GM21717 (cell line): Measurements from ENCODE around the gene COBL.

ENCODE experiments used
- ATAC-seq: cut with Tn5 transposase; IDR thresholded peaks from one replicate; pipeline ENCODE4 v1.9.1; 2021; ENCODE audit warnings: mild to moderate bottlenecking, moderate library complexity; ENCODE audit not compliant: unreplicated experiment

The COBL gene

GRCh38 chr7:51152706-51153200 is 163.9 kb downstream of the COBL start:
- no peak for ATAC-seq

DNA sequence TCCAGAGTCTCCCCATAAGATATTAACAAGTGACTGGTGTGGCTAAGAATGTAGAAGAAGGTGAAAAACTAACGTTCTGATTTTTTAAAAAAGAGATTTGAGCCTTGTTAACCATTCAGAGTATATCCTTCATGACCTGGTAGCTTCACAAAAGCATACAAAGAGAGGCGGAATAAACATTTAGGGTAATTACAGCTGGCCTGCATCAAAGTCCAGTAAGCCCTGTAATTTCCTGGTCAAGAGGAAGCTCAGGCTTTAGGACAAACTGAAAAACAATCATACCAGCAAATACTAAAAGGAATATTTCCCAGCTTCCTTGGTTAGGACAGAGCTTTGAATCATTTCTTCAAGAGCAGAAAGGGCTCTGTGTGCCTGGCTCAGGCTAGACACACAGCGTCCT is 165.2 kb downstream of the COBL start:
- ATAC-seq: no peak

DNA sequence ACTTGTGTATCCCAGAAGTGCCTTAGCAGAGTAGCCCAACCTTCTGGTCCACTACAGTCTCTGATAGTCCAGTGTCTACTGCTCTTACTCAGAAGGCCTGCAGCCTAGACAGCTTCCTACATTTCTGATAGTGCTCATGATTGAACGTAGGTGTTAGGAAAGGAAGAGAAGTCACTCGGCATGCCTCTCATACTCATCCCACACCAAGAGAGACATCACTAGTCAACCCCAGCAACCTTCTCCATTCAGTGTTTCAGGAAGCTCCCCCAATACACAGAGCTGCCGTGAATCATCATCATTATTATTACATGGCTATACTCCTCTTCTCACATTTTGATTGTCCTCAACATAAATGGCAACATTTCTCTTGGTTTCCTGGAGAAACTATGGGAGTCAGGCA is 166.4 kb downstream of the COBL start:
- no peak for ATAC-seq

DNA sequence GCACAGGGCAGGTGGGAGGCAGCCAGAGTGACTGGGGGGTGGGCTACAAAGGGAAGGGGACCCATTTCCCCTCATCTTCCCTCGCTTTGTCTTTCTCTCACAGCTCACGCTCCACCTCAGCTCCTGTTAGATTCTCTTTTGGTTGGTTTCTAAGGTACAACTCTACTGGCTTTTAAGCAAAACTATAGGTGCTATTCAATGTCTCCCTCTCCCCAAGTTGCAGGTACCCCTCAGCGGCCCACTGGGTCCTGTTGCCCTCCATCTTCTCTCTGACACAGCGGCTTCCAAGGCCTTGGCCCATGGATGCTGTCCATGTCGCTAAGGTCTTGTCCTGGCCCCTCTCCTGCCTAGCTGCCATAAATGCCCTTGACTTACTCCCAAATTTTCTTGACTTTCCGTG is 168.4 kb downstream of the COBL start:
- no peak for ATAC-seq

DNA sequence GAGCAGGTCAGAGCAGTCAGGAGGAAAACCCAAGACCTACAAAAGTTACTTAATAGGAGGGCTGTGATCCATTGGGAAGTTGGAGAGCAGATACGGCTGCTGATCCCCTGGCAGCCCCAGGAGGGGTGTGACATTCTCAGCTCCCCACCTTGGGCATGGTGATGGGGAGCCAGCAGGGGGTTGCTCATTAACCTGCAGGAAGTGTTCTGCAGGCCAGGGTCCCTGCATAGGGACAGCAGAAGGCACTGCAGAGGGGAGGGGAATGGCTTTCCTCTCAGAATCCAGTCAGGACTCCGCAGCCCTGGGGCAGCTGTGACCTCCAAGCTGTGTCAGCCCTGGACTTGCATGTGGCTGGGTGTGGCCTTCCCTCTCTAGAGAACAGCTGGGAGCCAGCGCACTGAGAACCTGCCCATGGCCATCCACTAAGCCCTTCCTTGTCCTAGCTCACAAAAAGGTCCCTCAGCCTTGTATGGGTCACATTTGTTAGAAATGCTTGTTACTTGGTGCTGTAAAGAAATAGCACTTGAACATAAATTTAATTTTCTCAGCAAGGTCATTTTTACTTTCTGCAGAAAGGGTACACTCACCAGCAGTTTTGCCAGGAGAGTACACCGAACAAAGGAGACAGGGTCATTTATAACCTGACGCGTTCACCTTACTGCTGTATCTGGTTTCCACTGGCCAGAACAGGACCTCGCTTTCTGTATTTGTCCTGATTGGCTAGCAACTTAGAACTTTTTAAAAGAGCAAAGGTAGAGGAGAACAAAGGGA is 169.6 kb downstream of the COBL start:
- ATAC-seq: no peak

DNA sequence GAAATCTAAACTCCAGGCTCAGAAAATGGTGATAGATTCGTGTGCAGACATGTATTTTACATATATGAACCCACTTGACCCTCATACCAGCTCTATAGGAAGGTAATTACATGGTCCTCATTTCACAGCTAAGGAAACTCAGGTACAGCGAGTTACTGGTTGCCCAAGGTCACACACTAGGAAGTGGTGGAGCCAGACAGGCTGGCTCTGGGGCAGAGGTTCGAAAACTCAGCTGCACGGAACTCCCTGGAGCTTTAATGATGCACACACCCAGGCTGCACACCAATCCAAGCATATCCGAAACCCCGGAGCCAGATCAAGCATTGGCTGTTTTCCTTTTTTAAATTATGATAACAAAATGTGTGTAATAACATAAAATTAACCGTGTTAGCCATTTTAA is 172.4 kb downstream of the COBL start:
- no peak for ATAC-seq

DNA sequence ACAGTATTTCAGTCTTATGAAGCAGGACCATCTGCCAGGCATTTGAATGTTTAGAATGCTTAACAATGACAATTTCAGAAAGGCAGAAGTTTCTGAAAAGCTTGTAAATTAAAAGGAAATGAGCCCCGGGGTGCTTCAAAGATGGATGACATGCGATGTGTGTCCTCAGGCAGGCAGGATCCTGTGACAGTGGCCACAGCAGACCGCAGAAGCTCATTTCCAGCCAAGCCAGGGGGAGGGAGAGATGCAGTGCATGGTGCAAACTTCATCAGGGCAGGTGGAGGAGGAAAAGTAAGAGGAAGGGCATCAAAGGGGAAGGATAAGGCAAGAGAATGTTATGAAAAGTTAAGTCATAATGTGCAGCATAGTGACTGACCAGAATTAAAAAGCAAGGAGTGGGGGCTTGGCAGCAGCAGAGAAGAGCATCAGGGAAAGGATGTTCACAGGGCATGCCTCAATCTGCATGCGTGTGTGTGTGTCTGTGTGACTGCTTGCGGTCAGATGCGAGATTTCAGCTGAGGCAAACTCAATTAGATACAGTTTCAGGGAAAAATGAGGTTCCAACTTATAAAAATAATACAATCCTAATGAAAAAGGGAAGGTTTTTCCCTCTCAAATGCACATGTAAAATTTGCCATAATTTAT is 173.7 kb downstream of the COBL start:
- ATAC-seq: no peak

- no peak for ATAC-seq
These were observed 175.1 kb downstream of the COBL start for GRCh38 chr7:51141451-51142003.

DNA sequence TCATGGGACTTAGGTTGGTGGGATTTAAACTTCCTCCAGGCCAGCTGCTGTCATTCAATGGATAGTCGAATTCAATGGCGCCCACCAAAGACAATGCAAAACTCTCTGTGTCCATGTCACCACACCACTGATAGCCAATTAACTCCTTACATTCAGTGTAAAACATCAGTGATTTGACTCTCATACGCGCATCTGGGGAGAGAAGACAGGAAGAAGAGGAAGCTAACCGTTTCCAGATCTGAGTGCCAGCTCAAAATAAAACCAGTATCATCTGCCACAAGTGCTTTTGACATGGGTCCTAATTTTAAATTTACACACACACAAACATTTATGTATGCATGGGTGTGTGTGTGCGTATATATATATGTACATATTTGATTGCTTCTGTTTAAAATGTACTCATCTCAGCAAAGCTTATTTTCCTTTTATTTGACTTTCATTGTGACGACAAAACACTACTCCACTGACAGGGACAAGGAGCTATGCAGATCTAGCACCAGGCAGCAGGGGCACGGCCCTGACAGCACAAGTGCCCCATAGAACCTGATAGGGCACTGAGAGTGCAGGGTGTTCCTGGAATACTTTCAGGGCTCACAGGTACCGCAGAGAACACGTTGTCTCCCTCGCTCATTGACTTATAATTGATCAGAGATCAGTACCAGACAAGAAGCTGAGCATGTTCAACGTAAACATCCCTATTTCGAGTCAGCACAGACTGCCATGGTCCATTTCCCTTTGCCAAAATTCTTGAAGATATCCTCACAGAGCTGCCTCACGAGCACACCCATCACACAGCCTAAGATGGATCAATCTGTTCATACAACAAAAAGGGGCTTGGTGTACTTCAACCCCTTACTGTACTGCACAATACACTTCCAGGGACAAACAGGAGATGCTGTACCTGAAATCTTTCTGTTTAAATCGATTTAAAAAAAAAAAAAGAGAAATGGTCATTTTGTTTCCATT is 176.1 kb downstream of the COBL start:
- no peak for ATAC-seq

DNA sequence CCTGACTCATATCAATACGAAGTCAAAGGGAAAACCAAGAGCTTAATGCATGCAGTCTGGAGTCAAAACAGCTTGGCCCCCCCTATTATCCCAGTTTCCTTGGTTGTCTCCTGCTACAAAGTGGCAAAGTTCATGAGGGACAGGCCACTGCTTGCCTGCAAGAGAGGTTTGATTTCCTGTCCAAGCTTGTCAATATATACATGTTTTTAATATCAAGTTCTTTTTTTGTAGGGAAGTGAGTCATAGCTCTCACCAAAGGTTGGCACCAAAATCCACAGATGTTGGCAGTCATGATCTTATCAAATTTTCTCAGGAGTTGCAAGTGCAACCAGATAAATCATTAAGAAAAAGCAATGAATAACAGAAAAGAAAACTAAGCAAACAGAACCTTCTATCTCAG is 176.8 kb downstream of the COBL start:
- no peak for ATAC-seq

- ATAC-seq: no peak
These were observed 178.2 kb downstream of the COBL start for GRCh38 chr7:51138123-51139085.

GRCh38 chr7:51135576-51135975 is 181.0 kb downstream of the COBL start:
- no peak for ATAC-seq

DNA sequence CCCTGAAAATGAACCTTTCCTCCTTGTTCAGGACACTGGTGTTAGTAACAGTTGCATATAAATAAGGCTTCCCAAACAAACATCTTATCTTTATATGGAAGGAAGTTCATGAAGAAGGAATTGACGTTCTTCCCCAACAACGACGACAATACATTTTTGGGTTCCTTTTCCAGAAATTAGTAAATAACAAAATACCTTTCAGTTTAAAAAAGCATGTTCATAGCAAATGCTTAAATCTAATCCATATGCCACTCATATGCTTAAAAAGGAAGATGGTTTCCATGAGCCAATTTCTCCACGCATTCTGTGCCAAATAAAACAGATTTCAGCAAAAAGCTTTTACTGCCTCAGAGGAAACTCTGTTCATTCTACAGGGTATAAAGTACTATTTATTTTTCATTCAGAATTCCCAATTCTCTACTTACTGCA is 182.6 kb downstream of the COBL start:
- ATAC-seq: no peak

DNA sequence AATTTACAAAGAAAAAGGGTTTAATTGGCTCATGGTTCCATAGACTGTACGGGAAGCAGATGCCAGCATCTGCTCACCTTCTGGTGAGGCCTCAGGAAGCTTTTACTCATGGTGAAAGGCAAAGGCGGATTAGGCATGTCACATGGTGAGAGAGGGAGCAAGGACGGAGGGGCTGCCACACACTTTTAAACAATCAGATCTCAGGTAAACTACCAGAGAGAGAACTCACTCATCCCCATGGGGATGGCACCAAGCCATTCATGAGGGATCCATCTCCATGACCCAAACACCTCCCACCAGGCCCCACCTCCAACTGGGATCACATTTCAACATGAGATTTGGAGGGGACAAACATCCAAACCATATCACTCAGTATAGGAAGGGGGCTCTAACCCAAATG is 183.9 kb downstream of the COBL start:
- ATAC-seq: no peak

DNA sequence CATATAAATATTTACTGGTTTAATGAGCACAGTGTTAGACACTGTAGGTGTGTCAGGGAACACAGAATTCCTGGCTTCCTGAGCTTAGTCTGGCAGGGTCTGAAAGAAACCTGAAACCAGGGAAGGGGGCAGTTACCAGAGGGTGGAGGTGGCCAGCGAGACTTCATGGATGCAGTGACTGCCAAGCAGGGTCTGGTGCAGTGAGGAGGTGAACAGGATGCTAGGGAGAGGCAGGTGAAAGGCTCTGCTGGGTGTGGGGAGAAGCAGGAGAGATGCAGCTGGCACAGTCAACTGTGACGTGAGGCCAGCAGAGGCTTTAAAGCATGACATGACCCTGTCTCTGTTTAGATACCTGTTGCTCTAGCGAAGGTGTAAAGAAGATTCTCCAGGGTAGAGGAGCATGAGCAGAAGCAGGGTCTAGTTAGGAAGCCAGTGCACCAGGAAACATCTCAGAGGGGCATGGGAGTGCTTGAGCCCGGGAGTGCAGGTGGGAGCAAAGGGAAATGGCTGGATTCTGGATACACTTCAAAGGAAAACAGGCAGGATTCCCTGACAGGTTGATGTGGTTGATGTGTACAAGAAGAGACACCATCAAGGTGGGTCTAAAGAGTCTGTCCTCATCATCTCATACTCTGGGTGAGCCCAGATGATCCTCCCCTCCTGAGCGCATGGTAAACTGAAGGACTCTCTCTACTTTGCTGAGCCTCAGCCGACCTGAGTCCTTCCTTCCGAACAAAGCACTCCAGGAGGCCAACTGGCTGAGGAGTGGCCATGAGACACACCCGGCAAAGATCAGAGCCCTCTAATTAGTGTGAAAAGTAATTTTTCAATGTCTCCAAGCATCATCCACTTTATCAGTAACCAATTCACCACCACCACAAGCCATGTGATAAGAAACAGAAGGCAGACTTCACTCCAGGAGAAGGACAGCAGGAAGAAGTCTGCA is 186.8 kb downstream of the COBL start:
- no peak for ATAC-seq

DNA sequence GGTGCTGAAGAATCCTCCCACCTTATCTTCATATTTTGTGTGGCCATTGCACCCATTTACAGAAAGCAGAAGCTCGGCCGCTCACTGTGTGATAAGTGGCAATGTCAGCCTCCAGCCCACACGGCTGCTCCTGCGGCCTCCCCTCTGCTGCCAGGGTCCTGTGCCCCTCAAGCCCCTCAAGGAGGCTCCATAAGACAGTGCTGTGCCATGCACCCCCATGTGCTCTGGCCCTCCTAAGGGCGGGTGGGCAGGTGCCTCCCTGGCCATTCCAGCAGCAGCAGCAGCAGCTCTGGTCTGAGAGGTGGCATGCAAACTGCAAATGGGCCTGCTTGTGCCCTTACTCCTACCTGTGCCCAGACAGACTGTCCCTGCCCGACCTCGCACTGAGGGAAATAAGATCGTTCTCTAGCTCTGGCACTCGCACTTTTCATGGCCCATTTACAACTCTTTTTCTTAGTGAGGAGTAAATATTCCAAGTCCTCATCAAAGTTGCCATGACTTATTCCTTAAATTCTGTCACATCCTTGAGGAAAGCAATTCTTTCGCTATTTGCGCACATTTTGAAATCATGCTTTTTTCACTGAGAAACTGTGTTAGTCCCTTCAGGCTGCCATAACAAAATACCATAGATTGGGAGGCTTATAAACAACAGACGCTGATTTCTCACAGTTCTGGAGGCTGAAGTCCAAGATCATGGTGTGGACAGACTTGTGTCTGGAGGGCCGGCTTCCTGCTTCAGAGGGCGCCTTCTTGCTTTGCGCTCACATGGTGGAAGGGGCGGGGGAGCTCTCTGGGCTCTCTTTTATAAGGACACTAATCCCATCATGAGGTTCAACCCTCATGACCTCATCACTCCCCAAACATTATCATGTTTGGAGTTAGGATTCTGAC is 187.8 kb downstream of the COBL start:
- no peak for ATAC-seq

DNA sequence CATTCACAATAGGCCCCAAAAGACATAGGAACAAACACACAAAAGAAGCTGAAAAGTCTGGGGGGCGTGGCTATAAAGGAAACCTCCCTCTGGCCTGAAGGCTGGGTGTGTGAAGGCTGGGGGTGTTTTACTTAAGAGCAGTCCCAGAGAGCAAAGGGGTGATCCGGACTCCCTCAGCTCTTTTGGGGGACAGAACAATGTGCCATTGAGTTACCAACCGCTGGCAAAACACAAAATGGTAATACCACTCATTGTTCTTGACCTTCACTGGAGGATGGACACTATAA is 189.0 kb downstream of the COBL start:
- no peak for ATAC-seq
